GM19455 (cell line): ENCODE measurements around the gene LGALS13.
"Not testable (repeated sequence)": the region's sequence is repeated elsewhere in the genome, so short reads cannot be mapped to it uniquely, and the experiment has no call there.

Source experiments
- ATAC-seq: cut with Tn5 transposase; IDR thresholded peaks from one replicate; pipeline ENCODE4 v1.9.1; 2021; ENCODE audit not compliant: unreplicated experiment

Gene LGALS13

GRCh38 chr19:39613597-39613996 is 11.3 kb downstream of the LGALS13 start:
- ATAC-seq: no peak

- no peak for ATAC-seq
Measured at GRCh38 chr19:39617745-39618144, 15.4 kb downstream of the LGALS13 start.

GRCh38 chr19:39623946-39624345 is 21.6 kb downstream of the LGALS13 start:
- no peak for ATAC-seq

- not testable (repeated sequence) for ATAC-seq
Measured at GRCh38 chr19:39627631-39628030, 25.3 kb downstream of the LGALS13 start.

- ATAC-seq: no peak
Measured at GRCh38 chr19:39631178-39631577, 28.9 kb downstream of the LGALS13 start.

GRCh38 chr19:39631626-39632025 is 29.3 kb downstream of the LGALS13 start:
- no peak for ATAC-seq

- no peak for ATAC-seq
Measured at GRCh38 chr19:39637891-39638290, 35.6 kb downstream of the LGALS13 start.

- no peak for ATAC-seq
Measured at GRCh38 chr19:39641773-39642172, 39.4 kb downstream of the LGALS13 start.

GRCh38 chr19:39643591-39643990 is 41.3 kb downstream of the LGALS13 start:
- ATAC-seq: no peak

- no peak for ATAC-seq
Measured at GRCh38 chr19:39645800-39646411, 43.6 kb downstream of the LGALS13 start.

- no peak for ATAC-seq
Measured at GRCh38 chr19:39647918-39648317, 45.6 kb downstream of the LGALS13 start.

GRCh38 chr19:39655613-39656012 is 53.3 kb downstream of the LGALS13 start, which contains the start of gene LGALS16:
Gene LGALS16, plus strand, starts transcription at chr19:39655913. Its CDS starts 49 bp downstream, at chr19:39655962.
- no peak for ATAC-seq
